CD4-positive, alpha-beta T cell treated with Interleukin-15 for 4 hours (primary cell): ENCODE results near the gene VAC14.
"Not testable (repeated sequence)": the region's sequence is repeated elsewhere in the genome, so short reads cannot be mapped to it uniquely, and the experiment has no call there.

Source experiments
- DNase-seq: peaks from one replicate; pipeline ENCODE4 v3.0.0-alpha.2; 2020; ENCODE audit warnings: low spot score

VAC14 gene

GRCh38 chr16:70800781-70801480 lies at the start of gene VAC14:
VAC14 (minus strand) TSS chr16:70801158; CDS start chr16:70800900, 258 bp downstream.
- DNase-seq = peak; percentile 96

GRCh38 chr16:70823498-70824118 lies 22.6 kb upstream of the VAC14 start:
- not testable (repeated sequence) for DNase-seq

DNA sequence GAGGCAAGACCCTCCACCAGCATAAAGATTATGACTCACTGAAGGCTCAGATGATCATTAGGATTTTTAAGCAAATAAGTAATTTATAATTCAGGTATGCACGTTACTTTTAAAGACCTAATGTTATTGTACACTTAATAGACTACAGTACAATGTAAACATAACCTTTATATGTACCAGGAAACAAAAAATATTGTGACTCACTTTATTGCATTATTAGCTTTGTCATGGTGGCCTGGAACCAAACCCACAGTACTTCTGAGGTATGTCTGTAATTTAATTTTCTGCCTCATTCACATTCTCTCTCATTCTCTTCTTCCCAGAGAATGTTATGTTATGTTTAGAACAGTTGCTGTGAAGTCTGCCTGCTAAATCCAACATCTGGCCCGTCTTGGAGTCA lies 21.8 kb upstream of the VAC14 start:
- not testable (repeated sequence) for DNase-seq

DNA sequence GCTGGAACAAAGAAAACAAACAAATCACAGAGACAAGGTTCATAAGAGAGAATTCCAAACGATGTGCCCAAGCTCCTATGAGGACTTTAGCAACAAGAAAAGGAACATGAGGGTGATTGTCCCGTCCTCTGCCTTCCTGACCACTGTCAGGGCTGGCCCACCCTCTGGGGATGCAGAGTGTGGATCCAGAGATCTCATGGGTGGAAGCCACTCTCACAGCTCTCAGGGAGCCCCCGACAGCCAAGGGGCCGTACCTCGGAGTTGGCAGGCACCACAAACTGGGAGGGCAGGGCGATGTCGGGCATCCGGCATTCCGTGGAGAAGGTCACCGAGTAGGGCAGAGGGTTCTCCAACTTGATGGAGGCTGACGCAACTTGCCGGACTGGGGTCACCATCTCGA lies 17.1 kb upstream of the VAC14 start:
- not testable (repeated sequence) for DNase-seq

DNA sequence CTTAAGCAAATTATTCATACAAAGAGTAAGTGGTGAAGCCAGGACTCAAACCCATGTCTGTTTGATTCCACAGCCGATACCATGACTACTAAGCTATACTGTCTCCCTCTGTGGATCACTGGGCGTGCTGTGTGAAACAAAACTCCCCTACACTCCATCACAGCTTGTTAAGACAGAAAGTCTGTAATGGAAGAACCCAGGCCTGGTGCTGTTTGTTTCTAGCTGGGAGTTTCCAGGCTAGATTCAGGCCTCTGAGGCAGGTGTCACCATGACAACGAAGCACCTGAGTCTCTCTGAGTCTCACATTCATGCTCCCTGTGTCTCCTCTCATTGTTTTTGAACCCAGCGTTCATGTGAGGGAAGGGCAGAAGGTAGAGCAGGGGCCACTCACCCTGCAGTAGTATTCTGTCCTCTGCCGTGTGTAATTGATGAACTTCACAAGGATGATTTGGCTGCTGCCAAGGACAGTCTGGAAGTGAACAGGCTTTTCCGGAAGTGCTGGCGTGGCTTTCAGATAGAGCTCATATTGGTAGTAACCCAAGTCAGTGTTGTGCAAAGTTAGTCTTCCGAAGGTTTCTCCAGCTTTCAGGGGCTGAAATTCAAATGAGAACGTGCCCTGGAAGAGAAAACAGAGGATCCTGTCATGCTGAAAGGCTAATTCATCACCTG lies 8.6 kb upstream of the VAC14 start:
- DNase-seq = no peak

DNA sequence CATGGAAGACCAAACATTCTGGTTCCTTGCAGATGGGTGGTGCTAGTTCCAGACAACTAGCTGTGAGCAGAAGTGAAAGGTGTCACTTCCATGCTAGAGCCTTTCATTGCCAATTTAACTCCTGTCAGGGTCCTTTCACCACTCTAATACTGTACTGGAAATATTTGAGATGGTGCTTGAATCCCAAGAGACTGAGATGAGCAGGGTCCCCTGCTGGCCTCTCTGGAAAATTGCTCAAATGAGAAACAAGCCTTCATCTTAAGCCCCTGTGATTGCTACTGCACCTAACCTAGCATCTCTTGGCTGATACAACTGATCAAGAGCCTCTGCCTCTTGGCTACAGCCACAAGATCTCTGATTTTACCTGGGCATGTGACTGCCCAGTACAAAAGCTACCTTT lies 7.4 kb upstream of the VAC14 start:
- no peak for DNase-seq

DNA sequence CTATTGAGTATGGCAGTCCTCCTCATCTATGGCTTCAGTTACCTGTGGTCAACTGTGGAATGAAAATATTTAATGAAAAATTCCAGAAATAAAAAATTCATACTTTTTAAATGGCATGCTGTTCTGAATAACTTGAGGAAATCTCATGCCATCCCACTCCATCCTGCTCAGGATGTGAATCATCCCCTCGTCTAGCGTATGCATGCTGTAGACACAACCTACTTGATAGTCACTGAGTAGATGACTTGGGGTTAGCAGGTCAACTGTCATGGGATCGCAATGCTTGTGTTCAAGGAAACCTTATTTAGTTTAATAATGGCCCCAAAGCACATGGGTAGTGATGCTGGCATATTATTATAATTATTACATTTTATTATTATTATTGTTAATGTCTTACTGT lies 4.8 kb upstream of the VAC14 start:
- no peak for DNase-seq

DNA sequence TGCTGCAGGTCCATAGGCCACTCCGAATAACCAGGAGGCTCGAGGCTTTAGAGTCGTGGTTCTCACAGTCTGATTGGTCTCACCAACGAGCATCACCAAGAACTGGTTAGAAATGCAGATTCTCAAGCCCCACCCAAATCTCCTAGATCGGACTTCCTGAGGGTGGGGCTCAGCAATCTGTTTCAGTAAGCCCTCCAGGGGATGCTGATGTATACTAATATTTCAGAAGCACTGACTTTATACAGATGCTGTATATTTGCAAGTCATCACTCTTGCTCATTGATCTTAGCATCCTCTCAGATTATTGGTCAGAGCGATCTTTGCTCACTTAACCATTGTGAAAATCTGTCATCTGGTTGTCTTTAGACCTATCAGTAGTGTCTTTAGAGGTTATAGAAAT lies 4.4 kb upstream of the VAC14 start:
- DNase-seq = no peak

DNA sequence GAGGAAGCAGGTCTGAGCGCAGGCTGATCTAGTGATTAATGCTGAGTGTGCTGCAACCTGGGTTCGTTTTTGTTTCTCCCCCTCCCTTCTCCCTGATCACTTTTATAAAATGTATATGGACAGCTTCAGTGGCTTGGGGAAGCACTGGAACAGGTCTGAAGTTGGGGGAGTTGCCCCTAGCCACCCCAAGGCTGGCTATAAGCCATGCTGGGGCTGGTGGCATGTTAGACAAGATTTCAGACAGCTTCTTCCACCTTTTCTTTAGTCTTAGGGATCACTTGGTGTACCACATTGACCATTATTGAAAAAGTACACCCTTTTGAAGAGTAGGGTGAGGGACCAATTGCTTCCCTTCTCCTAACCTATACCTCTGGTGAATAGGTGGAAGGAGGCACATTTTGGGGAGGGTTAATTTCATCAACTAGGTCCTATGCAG lies 3.8 kb upstream of the VAC14 start:
- DNase-seq = no peak

- no peak for DNase-seq
Measured at GRCh38 chr16:70804153-70804733, 3.3 kb upstream of the VAC14 start.

- DNase-seq = no peak
Measured at GRCh38 chr16:70803319-70803718, 2.4 kb upstream of the VAC14 start.

DNA sequence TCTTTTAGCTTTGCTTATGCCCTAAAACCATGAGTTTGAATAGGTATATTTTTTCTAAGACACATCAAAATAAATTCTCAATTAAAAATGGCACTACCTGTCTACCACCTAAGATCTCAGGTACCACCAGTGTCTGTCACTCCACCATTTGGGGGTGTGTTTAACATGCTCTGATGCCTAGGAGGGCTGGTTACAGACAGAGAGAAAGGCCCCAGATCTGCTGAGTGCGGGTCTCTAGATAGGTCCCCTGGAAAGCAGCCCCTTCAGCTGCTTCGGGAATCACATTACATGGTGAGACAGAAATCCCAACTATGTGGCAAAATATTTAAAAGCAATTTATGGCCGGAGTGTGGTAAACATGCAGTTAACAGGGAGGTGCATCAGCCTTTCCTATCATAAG lies 653 bp upstream of the VAC14 start:
- no peak for DNase-seq

DNA sequence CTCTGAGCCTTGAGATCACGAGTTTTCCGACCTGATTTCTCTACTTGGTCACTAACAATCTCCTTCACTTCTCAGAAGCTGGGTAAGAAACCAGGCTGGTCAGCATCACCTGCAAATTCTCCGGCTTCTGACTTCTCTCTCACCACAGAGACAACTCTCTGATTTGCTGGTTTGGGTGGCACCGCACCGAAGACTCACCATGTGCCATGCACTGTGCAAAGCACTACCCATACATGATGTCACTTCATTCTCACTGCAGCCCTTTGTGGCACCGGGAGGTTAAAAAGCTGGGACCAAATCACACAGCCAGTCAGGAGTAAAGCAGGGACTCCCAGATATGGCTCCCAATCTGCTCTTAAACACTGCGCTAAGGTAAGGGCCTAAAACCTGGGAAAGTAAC lies 647 bp downstream of the VAC14 start:
- DNase-seq = no peak

- DNase-seq = no peak
Measured at GRCh38 chr16:70796301-70796700, 4.7 kb downstream of the VAC14 start.

DNA sequence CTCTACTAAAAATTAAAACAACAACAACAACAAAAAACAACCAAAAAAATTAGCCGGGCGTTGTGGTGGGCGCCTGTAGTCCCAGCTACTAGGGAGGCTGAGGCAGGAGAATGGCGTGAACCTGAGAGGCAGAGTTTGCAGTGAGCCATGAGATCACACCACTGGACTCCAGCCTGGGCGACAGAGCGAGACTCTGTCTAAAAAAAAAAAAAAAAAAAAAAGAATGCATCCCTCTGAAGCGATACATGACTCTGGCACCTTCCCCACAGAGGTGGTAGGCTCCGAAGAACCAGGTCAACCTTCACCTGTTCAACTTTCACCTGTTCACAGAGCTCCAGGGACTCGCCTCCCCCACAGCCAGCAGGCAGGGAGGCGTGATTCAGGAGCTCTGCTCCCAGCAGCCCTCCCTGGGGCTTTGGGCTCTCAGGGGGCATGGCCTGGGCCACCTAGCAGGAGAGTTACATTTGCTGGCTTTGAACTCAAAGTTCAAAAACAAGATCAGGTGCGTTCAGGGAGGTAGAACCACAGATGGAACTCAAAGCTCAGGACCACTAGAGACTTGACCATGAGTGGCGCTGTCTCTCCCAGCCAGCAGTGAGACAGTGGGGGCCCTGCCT lies 5.6 kb downstream of the VAC14 start:
- DNase-seq = no peak

GRCh38 chr16:70793851-70794502 lies 7.0 kb downstream of the VAC14 start:
- DNase-seq = no peak

DNA sequence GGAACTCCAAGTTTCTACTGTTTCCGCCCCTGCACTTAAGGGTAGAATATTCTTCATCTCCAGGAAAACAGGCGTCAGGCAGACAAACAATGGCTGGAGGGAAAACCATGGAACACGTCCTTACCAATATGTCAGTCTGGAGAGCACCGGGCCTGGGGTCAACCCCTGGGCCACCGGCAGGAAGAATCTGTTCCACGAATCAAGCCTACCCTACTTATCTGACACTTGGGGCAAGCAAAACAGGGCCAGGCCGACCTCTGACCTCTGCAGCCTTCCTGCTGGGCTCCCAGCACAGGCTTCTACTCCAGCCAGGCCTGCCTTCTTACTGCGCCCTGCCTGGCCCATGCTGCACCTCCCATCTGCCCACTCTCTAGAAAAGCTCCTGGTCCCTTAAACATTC lies 10.1 kb downstream of the VAC14 start:
- DNase-seq = no peak

DNA sequence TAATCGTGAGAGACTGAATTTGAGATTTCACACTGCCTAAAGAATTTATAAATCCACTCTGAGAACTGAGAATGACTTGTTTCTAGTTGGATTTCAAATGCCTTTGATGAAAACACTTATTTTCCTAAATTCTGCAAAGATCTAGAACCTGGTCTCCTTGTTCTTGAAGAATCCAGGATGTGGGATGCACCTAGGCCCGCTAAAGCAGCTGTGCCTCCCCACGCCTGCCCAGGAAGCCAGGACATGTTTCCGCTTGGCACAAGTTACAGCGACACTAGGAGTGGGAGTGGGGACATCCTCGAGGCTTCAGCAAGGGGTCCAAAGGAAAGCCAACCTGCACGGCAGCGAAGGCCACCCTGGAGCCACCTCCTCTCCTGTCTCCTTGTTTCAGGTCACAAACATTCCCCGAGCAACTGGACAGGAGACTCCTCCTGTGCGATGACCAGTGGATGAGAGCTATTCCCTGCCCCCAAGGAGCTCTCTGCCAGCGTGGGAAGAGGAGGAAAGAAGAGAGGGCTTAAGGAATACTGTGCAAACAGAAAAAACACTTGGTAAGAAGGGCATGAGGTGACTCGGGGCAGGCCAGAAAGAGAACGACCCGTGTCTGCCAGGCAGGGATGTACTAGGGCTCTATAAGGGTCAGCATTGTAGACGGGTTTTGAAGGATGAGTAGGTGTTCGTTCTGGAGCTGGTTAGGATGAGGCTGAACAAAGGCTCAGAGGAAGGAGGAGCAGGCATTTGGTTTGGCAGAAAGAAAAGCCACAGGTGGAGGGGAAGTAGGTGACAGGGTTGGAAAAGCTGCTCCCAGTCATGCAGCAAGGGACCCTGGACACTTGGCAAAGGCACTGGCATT lies 11.1 kb downstream of the VAC14 start:
- DNase-seq = no peak

DNA sequence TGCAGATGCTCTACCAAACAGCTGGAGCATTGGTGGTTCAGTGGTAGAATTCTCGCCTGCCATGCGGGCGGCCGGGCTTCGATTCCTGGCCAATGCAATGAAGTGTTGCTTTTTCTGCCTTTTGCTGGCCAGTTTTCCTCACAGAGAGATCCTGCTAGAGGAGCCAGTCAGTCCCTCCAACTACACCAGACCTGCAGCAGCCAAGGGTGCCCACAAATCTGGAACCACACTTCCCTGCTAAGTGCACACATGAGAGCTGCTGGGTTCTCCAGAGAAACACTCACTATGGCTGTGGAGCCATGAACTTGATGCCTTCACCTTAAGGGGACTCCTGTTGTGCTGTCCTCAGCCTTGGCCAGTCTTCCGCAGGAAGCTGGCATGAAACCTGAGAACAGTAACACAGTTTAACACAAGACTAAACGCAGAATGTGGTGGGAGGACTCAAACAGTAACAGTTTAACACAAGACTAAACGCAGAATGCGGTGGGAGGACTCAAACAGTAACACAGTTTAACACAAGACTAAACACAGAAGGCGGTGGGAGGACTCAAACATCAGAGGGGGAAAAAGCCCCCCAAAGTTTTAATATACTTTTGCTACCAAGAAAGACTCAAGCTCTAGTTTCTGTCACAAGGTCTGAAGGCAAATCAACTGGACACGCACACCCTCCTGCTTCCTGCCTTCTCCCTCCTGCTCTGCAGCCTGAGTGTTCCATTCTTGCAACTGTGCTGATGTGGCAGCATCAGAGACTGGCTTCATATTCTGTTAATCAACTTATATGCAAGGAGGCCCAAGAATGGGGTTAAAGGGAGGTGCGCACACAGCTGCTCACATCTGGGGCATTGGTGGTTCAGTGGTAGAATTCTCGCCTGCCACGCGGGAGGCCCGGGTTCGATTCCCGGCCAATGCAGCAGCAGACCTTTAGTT lies 12.0 kb downstream of the VAC14 start:
- no peak for DNase-seq
